SU-DHL-6 (cell line): ENCODE measurements around the gene GRAMD1B.

Source experiments
- H2AFZ ChIP-seq: fragments of 200-600 bp; sonication (generic); 2 replicates; pipeline ENCODE4 v1.6.1; 2014; ENCODE audit warnings: low read depth, mild to moderate bottlenecking, moderate library complexity, mixed read lengths, antibody characterized with exemption, low read length; ENCODE audit not compliant: severe bottlenecking
- H3F3A ChIP-seq: fragments of 200-600 bp; shearing (Covaris generic); 2 replicates; pipeline ENCODE4 v1.6.0; 2016; ENCODE audit warnings: antibody characterized with exemption, mild to moderate bottlenecking; ENCODE audit not compliant: insufficient read depth
- H3K27ac ChIP-seq: fragments of 200-600 bp; sonication (generic); 2 replicates; pipeline ENCODE4 v1.5.1; 2016; ENCODE audit warnings: low read depth, mild to moderate bottlenecking, low read length, moderate library complexity, mixed read lengths
- H3K27me3 ChIP-seq: fragments of 200-600 bp; sonication (generic), shearing (Covaris generic); 2 replicates; pipeline ENCODE4 v1.6.0; 2014; ENCODE audit warnings: mild to moderate bottlenecking, low read length
- H3K36me3 ChIP-seq: fragments of 200-600 bp; sonication (generic); 2 replicates; pipeline ENCODE4 v1.6.1; 2014; ENCODE audit warnings: mild to moderate bottlenecking, low read length, mixed read lengths
- H3K4me2 ChIP-seq: fragments of 300-600, 200-600 bp; shearing (Covaris generic), sonication (generic); 2 replicates; pipeline ENCODE4 v1.6.0; 2014; ENCODE audit warnings: low read length, low read depth, mild to moderate bottlenecking; ENCODE audit not compliant: poor library complexity, severe bottlenecking
- H3K4me3 ChIP-seq: fragments of 200-600 bp; sonication (generic); 2 replicates; pipeline ENCODE4 v1.5.1; 2014; ENCODE audit warnings: antibody characterized with exemption, low read length, mild to moderate bottlenecking, mixed read lengths; ENCODE audit not compliant: insufficient read depth, poor library complexity, severe bottlenecking
- H3K79me2 ChIP-seq: fragments of 200-600 bp; sonication (generic); 2 replicates; pipeline ENCODE4 v1.6.1; 2014; ENCODE audit warnings: mild to moderate bottlenecking, low read length, moderate library complexity; ENCODE audit not compliant: insufficient read depth
- H3K9ac ChIP-seq: fragments of 200-600 bp; sonication (generic); 2 replicates; pipeline ENCODE4 v1.7.0; 2014; ENCODE audit warnings: mild to moderate bottlenecking, low read length
- H3K9me2 ChIP-seq: fragments of 200-600 bp; sonication (generic); replicated peaks from 2 replicates; pipeline ENCODE4 v1.6.1; 2014; ENCODE audit warnings: low read length; ENCODE audit not compliant: insufficient read depth
- H3K9me3 ChIP-seq: fragments of 200-600 bp; sonication (generic); 2 replicates; pipeline ENCODE4 v1.6.1; 2014; ENCODE audit warnings: low read length, mixed read lengths; ENCODE audit not compliant: insufficient read depth
- H4K20me1 ChIP-seq: fragments of 200-600 bp; sonication (generic); 2 replicates; pipeline ENCODE4 v1.6.1; 2014; ENCODE audit warnings: low read depth, mild to moderate bottlenecking, antibody characterized with exemption, low read length, moderate library complexity, mixed read lengths
- EZH2phosphoT487 ChIP-seq: fragments of 200-600 bp; sonication (generic), shearing (Covaris generic); conservative IDR thresholded peaks from 2 replicates; pipeline ENCODE4 v1.6.1; 2018; ENCODE audit warnings: mild to moderate bottlenecking, antibody characterized with exemption, low read length, moderate library complexity, mixed read lengths
- TF ChIP-seq, protein P1 (sequence below): fragments of 200-600 bp; sonication (generic); IDR thresholded peaks from one replicate; pipeline ENCODE4 v1.5.1; 2017; ENCODE audit warnings: antibody characterized with exemption, mild to moderate bottlenecking, low read length, moderate library complexity; ENCODE audit not compliant: insufficient read depth, poor library complexity, severe bottlenecking

The GRAMD1B gene

DNA sequence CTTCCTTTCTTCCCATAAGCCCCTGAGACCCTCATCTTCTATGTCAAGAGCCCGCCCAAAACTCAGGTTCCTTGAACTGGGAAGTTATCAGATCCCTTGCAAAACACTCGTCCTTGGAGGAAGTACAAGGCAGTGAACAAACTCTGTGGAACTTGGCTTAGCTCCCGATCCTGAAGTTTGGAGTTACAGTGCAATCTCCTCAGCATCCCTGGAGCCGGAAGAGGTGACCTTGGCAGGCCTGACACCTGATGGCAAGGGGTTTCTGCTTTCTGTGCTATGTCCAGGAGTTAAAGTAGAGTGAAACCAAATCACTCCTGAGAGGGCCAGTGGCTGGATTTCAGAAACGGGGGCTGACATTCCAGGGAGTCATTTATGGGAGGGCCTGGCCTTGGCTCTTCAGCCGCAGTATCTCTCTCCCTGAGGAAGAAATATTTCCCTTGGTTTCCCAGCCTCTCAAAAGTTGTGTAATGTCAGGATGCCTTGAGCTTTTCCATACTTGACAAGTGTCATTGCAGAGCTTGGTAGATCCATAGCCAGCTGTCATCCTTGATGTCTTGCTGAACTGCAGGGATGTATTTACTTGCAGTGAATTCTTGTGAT is 1.9 kb upstream of the GRAMD1B start:
- Histone ChIP-seq H3K9ac (no peak overlapping the region), H2AFZ (no peak overlapping the region), H4K20me1 (no peaks in the 10 kb centered on the region), H3K36me3 (no peaks in the 10 kb centered on the region), H3K9me3 (no peaks in the 10 kb centered on the region), H3K79me2 (no peaks in the 10 kb centered on the region), H3K4me2 (no peak overlapping the region), H3F3A (no peaks in the 10 kb centered on the region), H3K9me2 (no peaks in the 10 kb centered on the region), H3K27me3 (no peaks in the 10 kb centered on the region), H3K27ac (no peak overlapping the region), H3K4me3 (no peak overlapping the region)
- TF ChIP-seq EZH2phosphoT487: no peak
- TF ChIP-seq, protein P1, sequence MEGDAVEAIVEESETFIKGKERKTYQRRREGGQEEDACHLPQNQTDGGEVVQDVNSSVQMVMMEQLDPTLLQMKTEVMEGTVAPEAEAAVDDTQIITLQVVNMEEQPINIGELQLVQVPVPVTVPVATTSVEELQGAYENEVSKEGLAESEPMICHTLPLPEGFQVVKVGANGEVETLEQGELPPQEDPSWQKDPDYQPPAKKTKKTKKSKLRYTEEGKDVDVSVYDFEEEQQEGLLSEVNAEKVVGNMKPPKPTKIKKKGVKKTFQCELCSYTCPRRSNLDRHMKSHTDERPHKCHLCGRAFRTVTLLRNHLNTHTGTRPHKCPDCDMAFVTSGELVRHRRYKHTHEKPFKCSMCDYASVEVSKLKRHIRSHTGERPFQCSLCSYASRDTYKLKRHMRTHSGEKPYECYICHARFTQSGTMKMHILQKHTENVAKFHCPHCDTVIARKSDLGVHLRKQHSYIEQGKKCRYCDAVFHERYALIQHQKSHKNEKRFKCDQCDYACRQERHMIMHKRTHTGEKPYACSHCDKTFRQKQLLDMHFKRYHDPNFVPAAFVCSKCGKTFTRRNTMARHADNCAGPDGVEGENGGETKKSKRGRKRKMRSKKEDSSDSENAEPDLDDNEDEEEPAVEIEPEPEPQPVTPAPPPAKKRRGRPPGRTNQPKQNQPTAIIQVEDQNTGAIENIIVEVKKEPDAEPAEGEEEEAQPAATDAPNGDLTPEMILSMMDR: no peak

DNA sequence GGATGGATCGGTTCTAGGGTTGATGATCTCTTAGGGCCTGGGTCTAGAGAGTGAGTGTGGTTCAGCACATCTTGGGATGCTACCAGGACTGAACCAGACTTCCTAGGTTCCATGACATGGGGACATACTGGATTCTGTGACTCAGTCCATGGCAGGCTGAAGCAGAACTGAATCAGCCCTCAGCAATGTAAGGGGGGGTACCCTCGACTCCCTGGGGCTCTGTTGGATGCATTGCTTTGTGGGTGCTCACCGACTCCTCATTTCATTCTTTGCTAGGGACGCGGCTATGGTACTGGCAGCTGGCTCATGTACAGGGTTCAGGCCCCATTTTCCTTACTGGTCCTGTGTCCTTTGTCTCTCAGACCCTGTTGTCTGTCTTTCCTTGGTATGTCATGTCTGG is 733 bp upstream of the GRAMD1B start:
- Histone ChIP-seq H3K9me3 (no peaks in the 10 kb centered on the region), H3K27ac (no peak overlapping the region), H3K27me3 (no peaks in the 10 kb centered on the region), H2AFZ (no peak overlapping the region), H3K36me3 (no peaks in the 10 kb centered on the region), H4K20me1 (no peaks in the 10 kb centered on the region), H3F3A (no peaks in the 10 kb centered on the region), H3K9me2 (no peaks in the 10 kb centered on the region), H3K9ac (no peak overlapping the region), H3K4me3 (no peak overlapping the region), H3K79me2 (no peaks in the 10 kb centered on the region), H3K4me2 (no peak overlapping the region)
- no peak for TF ChIP-seq EZH2phosphoT487
- TF ChIP-seq, protein P1: no peak

DNA sequence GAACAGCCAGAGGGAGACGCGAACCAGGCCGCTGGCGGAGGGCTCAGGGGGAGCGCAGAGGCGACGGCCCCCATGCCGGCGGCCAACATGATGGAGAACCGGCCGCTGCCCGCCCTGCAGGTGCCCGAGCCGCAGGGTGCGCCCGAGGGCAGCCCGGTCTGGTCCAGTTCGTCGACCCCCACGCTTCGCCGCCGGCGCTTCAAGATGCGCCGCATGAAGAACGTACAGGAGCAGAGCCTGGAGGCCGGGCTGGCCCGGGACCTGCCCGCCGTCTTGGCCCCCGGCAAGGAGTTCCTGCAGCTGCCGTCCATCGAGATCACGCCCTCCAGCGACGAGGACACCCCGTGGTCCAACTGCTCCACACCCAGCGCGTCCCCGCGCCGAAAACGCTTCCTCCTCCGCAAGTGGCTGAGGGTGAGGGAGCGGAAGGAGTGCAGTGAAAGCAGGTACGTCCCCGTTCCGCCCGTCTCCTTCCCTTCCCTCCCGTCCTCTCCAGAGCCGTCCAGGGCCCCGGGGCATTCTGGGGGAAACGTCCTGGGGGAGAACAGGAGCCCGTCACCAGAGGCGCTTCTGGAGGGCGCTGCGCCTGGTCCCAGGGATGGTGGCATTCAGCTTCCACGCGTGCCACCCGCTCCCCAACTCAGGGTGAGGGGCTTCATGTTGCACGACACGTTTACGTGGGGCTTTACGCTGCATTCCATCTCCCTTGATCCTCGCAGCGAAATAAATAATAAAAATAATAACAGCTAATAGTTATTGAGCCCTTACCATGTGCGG is 840 bp downstream of the GRAMD1B start:
- Histone ChIP-seq H3K4me3 (no peak overlapping the region), H3K9me3 (no peaks in the 10 kb centered on the region), H2AFZ (no peak overlapping the region), H3K4me2 (no peak overlapping the region), H3K36me3 (no peaks in the 10 kb centered on the region), H3K9ac (no peak overlapping the region), H3F3A (no peaks in the 10 kb centered on the region), H4K20me1 (no peaks in the 10 kb centered on the region), H3K27ac (no peak overlapping the region), H3K27me3 (no peaks in the 10 kb centered on the region), H3K9me2 (no peaks in the 10 kb centered on the region), H3K79me2 (no peaks in the 10 kb centered on the region)
- TF ChIP-seq, protein P1: no peak
- TF ChIP-seq EZH2phosphoT487: no peak
